Right atrium auricular region (tissue), 2 donors: Measurements from ENCODE around the gene GOLGA8R. TPM values are rescaled to one million over a fixed set of nuclear protein-coding genes. Genes with fewer than 3 reads are reported as not detected.
"Not testable (repeated sequence)": the region's sequence is repeated elsewhere in the genome, so short reads cannot be mapped to it uniquely, and the experiment has no call there.

Experiments used
- DNase-seq: peaks from one replicate; pipeline ENCODE4 v3.0.0-alpha.2; 2019; ENCODE audit warnings: low spot score
- H3K27ac ChIP-seq, 2 donors: fragments of 200-600 bp; sonication (generic); 1 replicate in 1 of 2; 2 replicates in 1 of 2; pipeline ENCODE4 v1.5.1; 2016 to 2019
- H3K27me3 ChIP-seq, 2 donors: fragments of 200-600 bp; sonication (generic); one replicate each; pipeline versions ENCODE4 v1.5.1 to v1.6.0; 2017 to 2019
- H3K36me3 ChIP-seq: fragments of 200-600 bp; sonication (generic); one replicate; pipeline ENCODE4 v1.5.1; 2016
- H3K4me1 ChIP-seq, 2 donors: fragments of 200-600 bp; sonication (generic); one replicate each; pipeline versions ENCODE4 v1.5.1 to v1.6.0; 2017 to 2019
- H3K4me3 ChIP-seq, 2 donors: fragments of 200-600 bp; sonication (generic); 1 replicate in 1 of 2; 2 replicates in 1 of 2; pipeline ENCODE4 v1.5.1; 2017 to 2019; ENCODE audit warnings: mild to moderate bottlenecking in 1 of 2, moderate library complexity in 1 of 2
- H3K9me3 ChIP-seq, 2 donors: fragments of 200-600 bp; sonication (generic); one replicate each; pipeline ENCODE4 v1.5.1; 2019
- total RNA-seq, 2 donors: library from RNA; depleted of rRNA; stranded (reverse); fragments of >200 nt; gene quantifications; one replicate each; pipeline ENCODE4 v1.1.0, GENCODE V29; 2016

GOLGA8R gene
- total RNA-seq, 2 donors from 2014 or later, result 2.3 to 2.6 TPM

- DNase-seq, result peak; percentile 28
- H3K36me3 ChIP-seq, H3K4me3 ChIP-seq, H3K9me3 ChIP-seq, H3K27me3 ChIP-seq, H3K27ac ChIP-seq, H3K4me1 ChIP-seq: not testable (repeated sequence)
Observed at GRCh38 chr15:30375872-30376271, 38.2 kb downstream of the GOLGA8R start.

GRCh38 chr15:30374862-30375261 lies 39.2 kb downstream of the GOLGA8R start:
- not testable (repeated sequence) for H3K4me3 ChIP-seq, H3K36me3 ChIP-seq, H3K9me3 ChIP-seq, DNase-seq, H3K4me1 ChIP-seq, H3K27me3 ChIP-seq, H3K27ac ChIP-seq

- not testable (repeated sequence) for H3K9me3 ChIP-seq, H3K4me3 ChIP-seq, H3K27me3 ChIP-seq, H3K27ac ChIP-seq, DNase-seq, H3K4me1 ChIP-seq, H3K36me3 ChIP-seq
Observed at GRCh38 chr15:30368271-30368670, 45.8 kb downstream of the GOLGA8R start.

- not testable (repeated sequence) for DNase-seq, H3K27ac ChIP-seq, H3K9me3 ChIP-seq, H3K36me3 ChIP-seq, H3K4me1 ChIP-seq, H3K27me3 ChIP-seq, H3K4me3 ChIP-seq
Observed at GRCh38 chr15:30367246-30367645, 46.8 kb downstream of the GOLGA8R start.

GRCh38 chr15:30361404-30361803 lies 52.7 kb downstream of the GOLGA8R start:
- H3K27ac ChIP-seq, DNase-seq, H3K4me1 ChIP-seq, H3K4me3 ChIP-seq, H3K36me3 ChIP-seq, H3K9me3 ChIP-seq, H3K27me3 ChIP-seq: not testable (repeated sequence)

- not testable (repeated sequence) for DNase-seq, H3K36me3 ChIP-seq, H3K4me1 ChIP-seq, H3K27me3 ChIP-seq, H3K27ac ChIP-seq, H3K9me3 ChIP-seq, H3K4me3 ChIP-seq
Observed at GRCh38 chr15:30360990-30361389, 53.1 kb downstream of the GOLGA8R start.

- H3K4me3 ChIP-seq, H3K4me1 ChIP-seq, H3K27ac ChIP-seq, DNase-seq, H3K36me3 ChIP-seq, H3K27me3 ChIP-seq, H3K9me3 ChIP-seq: not testable (repeated sequence)
Observed at GRCh38 chr15:30355043-30355442, 59.0 kb downstream of the GOLGA8R start.

Other genes starting within 250 kb of the GOLGA8R start
- gene CHRFAM7A, start 20.7 kb downstream of the GOLGA8R start, total RNA-seq, result 1 to 10 TPM in 1 of 2 donors, under 1 TPM in 1; 0.43 to 1.2 TPM
- 1 to 10 TPM in 1 of 2 donors, under 1 TPM in 1; 0.70 to 1.2 TPM for gene GOLGA8Q, start 137.8 kb upstream of the GOLGA8R start, total RNA-seq
- under 1 TPM in 1 of 2 donors, not detected in 1; 0.35 TPM for gene GOLGA8H, start 189.8 kb upstream of the GOLGA8R start, total RNA-seq